HEK293 (cell line): ENCODE results near the gene OR2V1.

Experiments
- ATF2 ChIP-seq: fragments of 450-650 bp; formaldehyde crosslinking; IDR thresholded peaks from 2 replicates; pipeline ENCODE4 v1.5.1; 2016; ENCODE audit warnings: missing biosample characterization, missing genetic modification characterization, low read depth
- GLIS1 ChIP-seq: fragments of 450-650 bp; formaldehyde crosslinking; IDR thresholded peaks from 2 replicates; pipeline ENCODE4 v1.5.1; 2016; ENCODE audit warnings: missing biosample characterization, missing genetic modification characterization
- GLIS2 ChIP-seq: fragments of 450-650 bp; formaldehyde crosslinking; IDR thresholded peaks from 2 replicates; pipeline ENCODE4 v1.5.1; 2016; ENCODE audit warnings: missing biosample characterization, missing genetic modification characterization
- HIC1 ChIP-seq: fragments of 450-650 bp; formaldehyde crosslinking; IDR thresholded peaks from 2 replicates; pipeline ENCODE4 v1.5.1; 2016; ENCODE audit warnings: missing biosample characterization, missing genetic modification characterization
- KLF17 ChIP-seq: fragments of 450-650 bp; formaldehyde crosslinking; IDR thresholded peaks from 2 replicates; pipeline ENCODE4 v1.5.1; 2016; ENCODE audit warnings: missing biosample characterization, missing genetic modification characterization
- KLF8 ChIP-seq: fragments of 450-650 bp; formaldehyde crosslinking; IDR thresholded peaks from 2 replicates; pipeline ENCODE4 v1.5.1; 2016; ENCODE audit warnings: missing biosample characterization, missing genetic modification characterization
- MZF1 ChIP-seq: fragments of 450-650 bp; formaldehyde crosslinking; IDR thresholded peaks from 2 replicates; pipeline ENCODE4 v1.5.1; 2017; ENCODE audit warnings: missing biosample characterization, missing genetic modification characterization, borderline replicate concordance
- PRDM10 ChIP-seq: fragments of 450-650 bp; formaldehyde crosslinking; IDR thresholded peaks from 2 replicates; pipeline ENCODE4 v1.5.1; 2016; ENCODE audit warnings: missing biosample characterization, missing genetic modification characterization
- ZBTB20 ChIP-seq: fragments of 450-650 bp; formaldehyde crosslinking; IDR thresholded peaks from 2 replicates; pipeline ENCODE4 v1.5.1; 2016; ENCODE audit warnings: missing biosample characterization, missing genetic modification characterization
- ZBTB44 ChIP-seq: fragments of 450-650 bp; IDR thresholded peaks from 2 replicates; pipeline ENCODE4 v1.5.1; 2018; ENCODE audit warnings: missing biosample characterization, mild to moderate bottlenecking, missing genetic modification characterization
- ZBTB8A ChIP-seq: fragments of 450-650 bp; formaldehyde crosslinking; IDR thresholded peaks from 2 replicates; pipeline ENCODE4 v1.5.1; 2016; ENCODE audit warnings: missing biosample characterization, missing genetic modification characterization
- ZFHX2 ChIP-seq: fragments of 450-650 bp; formaldehyde crosslinking; conservative IDR thresholded peaks from 2 replicates; pipeline ENCODE4 v1.5.1; 2016; ENCODE audit warnings: missing biosample characterization, missing genetic modification characterization
- ZNF10 ChIP-seq: fragments of 450-650 bp; formaldehyde crosslinking; IDR thresholded peaks from 2 replicates; pipeline ENCODE4 v1.5.1; 2017; ENCODE audit warnings: missing biosample characterization, missing genetic modification characterization
- ZNF146 ChIP-seq: fragments of 450-650 bp; formaldehyde crosslinking; IDR thresholded peaks from 2 replicates; pipeline ENCODE4 v1.5.1; 2016; ENCODE audit warnings: missing biosample characterization, missing genetic modification characterization
- ZNF174 ChIP-seq: fragments of 450-650 bp; formaldehyde crosslinking; IDR thresholded peaks from 2 replicates; pipeline ENCODE4 v1.5.0; 2017; ENCODE audit warnings: missing biosample characterization, mild to moderate bottlenecking, missing genetic modification characterization
- ZNF18 ChIP-seq: fragments of 450-650 bp; formaldehyde crosslinking; IDR thresholded peaks from 2 replicates; pipeline ENCODE4 v1.5.1; 2016; ENCODE audit warnings: missing biosample characterization, missing genetic modification characterization
- ZNF404 ChIP-seq: fragments of 450-650 bp; formaldehyde crosslinking; IDR thresholded peaks from 2 replicates; pipeline ENCODE4 v1.5.1; 2017; ENCODE audit warnings: missing biosample characterization, missing genetic modification characterization
- ZNF426 ChIP-seq: fragments of 450-650 bp; formaldehyde crosslinking; IDR thresholded peaks from 2 replicates; pipeline ENCODE4 v1.5.1; 2017; ENCODE audit warnings: missing biosample characterization, missing genetic modification characterization, mild to moderate bottlenecking, inconsistent platforms, moderate library complexity
- ZNF510 ChIP-seq: fragments of 450-650 bp; formaldehyde crosslinking; IDR thresholded peaks from 2 replicates; pipeline ENCODE4 v1.5.1; 2018; ENCODE audit warnings: mild to moderate bottlenecking, missing genetic modification characterization, missing biosample characterization; ENCODE audit not compliant: insufficient replicate concordance
- ZNF544 ChIP-seq: fragments of 450-650 bp; formaldehyde crosslinking; IDR thresholded peaks from 2 replicates; pipeline ENCODE4 v1.5.0; 2017; ENCODE audit warnings: missing biosample characterization, missing genetic modification characterization
- ZNF561 ChIP-seq: fragments of 450-650 bp; IDR thresholded peaks from 2 replicates; pipeline ENCODE4 v1.5.1; 2018; ENCODE audit warnings: missing biosample characterization, missing genetic modification characterization, borderline replicate concordance
- ZNF600 ChIP-seq: fragments of 450-650 bp; formaldehyde crosslinking; IDR thresholded peaks from 2 replicates; pipeline ENCODE4 v1.5.1; 2016; ENCODE audit warnings: missing biosample characterization, missing genetic modification characterization
- ZNF629 ChIP-seq: fragments of 450-650 bp; formaldehyde crosslinking; IDR thresholded peaks from 2 replicates; pipeline ENCODE4 v1.5.1; 2017; ENCODE audit warnings: missing biosample characterization, missing genetic modification characterization
- ZNF639 ChIP-seq: fragments of 450-650 bp; formaldehyde crosslinking; IDR thresholded peaks from 2 replicates; pipeline ENCODE4 v1.5.1; 2016; ENCODE audit warnings: missing biosample characterization, missing genetic modification characterization
- ZNF777 ChIP-seq: fragments of 450-650 bp; formaldehyde crosslinking; IDR thresholded peaks from 2 replicates; pipeline ENCODE4 v1.5.1; 2017; ENCODE audit warnings: missing biosample characterization, missing genetic modification characterization, borderline replicate concordance
- ZNF792 ChIP-seq: fragments of 450-650 bp; formaldehyde crosslinking; IDR thresholded peaks from 2 replicates; pipeline ENCODE4 v1.5.1; 2016; ENCODE audit warnings: missing biosample characterization, missing genetic modification characterization
- ZSCAN30 ChIP-seq: fragments of 450-650 bp; IDR thresholded peaks from 2 replicates; pipeline ENCODE4 v1.5.1; 2018; ENCODE audit warnings: missing biosample characterization, mild to moderate bottlenecking, missing genetic modification characterization, moderate library complexity

The OR2V1 gene

GRCh38 chr5:181160152-181160754, 29.3 kb upstream of the OR2V1 start (continued):
- TF ChIP-seq ZBTB44 (tag by site-specific recombination) (no peak), GLIS2 (peak; percentile 77), ZNF404 (tag by site-specific recombination) (no peak), ZNF777 (tag by site-specific recombination) (no peak), PRDM10 (tag by site-specific recombination) (peak; percentile 24; the same call in 1 of the 2 replicates), HIC1 (tag by site-specific recombination) (0 out of 2 replicates have a peak, but pooled peaks have one; percentile 38), ATF2 (0 out of 2 replicates have a peak, but pooled peaks have one; percentile 32), ZNF426 (tag by site-specific recombination) (no peak), ZNF544 (tag by site-specific recombination) (no peak), ZNF10 (peak; percentile 96), ZNF561 (tag by site-specific recombination) (no peak), ZBTB20 (tag by site-specific recombination) (peak; percentile 93), MZF1 (tag by site-specific recombination) (no peak), KLF17 (tag by site-specific recombination) (no peak; the same call in 1 of the 2 replicates), ZFHX2 (tag by site-specific recombination) (peak; percentile 86), KLF8 (tag by site-specific recombination) (peak; percentile 33; the same call in 1 of the 2 replicates), ZNF639 (tag by site-specific recombination) (no peak), ZNF174 (no peak), ZNF146 (tag by site-specific recombination) (no peak), ZNF510 (tag by site-specific recombination) (no peak), GLIS1 (tag by site-specific recombination) (peak; percentile 86), ZBTB8A (tag by site-specific recombination) (peak; percentile 57; the same call in 1 of the 2 replicates), ZSCAN30 (tag by site-specific recombination) (0 out of 2 replicates have a peak, but pooled peaks have one; percentile 32), ZNF18 (tag by site-specific recombination) (0 out of 2 replicates have a peak, but pooled peaks have one; percentile 61), ZNF600 (tag by site-specific recombination) (peak; percentile 72), ZNF792 (no peak), ZNF629 (tag by site-specific recombination) (peak; percentile 56)
